ENCODE measurements around the gene FAAP20.

Gene FAAP20

DNA sequence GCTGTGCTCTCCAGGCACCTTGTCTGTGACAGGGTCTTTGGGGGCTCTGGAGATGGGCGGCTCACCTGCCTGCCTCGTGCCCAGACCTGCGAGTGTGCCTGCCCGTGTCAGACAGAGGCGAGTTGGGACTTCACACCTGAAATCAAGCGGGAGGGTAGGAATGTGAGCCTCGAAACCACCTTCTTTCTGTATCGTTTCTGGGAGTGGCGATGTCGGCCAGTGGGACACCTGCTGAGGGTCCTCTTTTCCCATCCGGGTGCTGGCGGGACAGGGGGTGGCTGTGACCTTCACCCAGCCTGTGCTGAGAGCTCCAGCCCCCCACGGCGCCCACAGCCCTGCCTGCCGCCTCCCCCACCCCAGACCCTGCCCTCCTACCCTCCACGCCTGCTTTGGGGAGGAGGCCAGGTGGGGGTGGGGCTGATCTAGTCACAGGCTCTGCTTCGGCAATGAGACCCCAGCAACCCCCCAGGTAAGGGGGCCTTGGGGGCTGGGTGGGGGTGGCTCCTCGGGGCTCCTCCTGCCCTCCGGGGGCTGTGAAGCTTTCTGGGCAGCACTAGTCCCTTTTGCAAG is 15.6 kb upstream of the FAAP20 start:
- Histone ChIP-seq H3K4me3 (ENCODE audit: low read depth, low read length) (no peak overlapping the region), H3K9me3 (ENCODE audit: control insufficient read depth, insufficient read depth, low read depth, low read length) (no peaks in the 10 kb centered on the region), H3K4me1 (ENCODE audit: control insufficient read depth, insufficient read depth, low read length) (peaks cover 9% of the 10 kb centered on the region), H3K27ac (ENCODE audit: extremely low read depth, low read depth, low read length) (no peak overlapping the region), H3K36me3 (ENCODE audit: control insufficient read depth in 2 of 2, insufficient read depth in 1 of 2, low read length in 2 of 2) (no peaks in the 10 kb centered on the region)
- POLR2A ChIA-PET = interaction anchor here (1.5 to 3.2 kb wide), 3 partner anchors 17 to 19 kb away, joined by 4 to 21 read pairs (median 5); partner anchors contain the start of gene SKI
- TF ChIP-seq, protein P1, sequence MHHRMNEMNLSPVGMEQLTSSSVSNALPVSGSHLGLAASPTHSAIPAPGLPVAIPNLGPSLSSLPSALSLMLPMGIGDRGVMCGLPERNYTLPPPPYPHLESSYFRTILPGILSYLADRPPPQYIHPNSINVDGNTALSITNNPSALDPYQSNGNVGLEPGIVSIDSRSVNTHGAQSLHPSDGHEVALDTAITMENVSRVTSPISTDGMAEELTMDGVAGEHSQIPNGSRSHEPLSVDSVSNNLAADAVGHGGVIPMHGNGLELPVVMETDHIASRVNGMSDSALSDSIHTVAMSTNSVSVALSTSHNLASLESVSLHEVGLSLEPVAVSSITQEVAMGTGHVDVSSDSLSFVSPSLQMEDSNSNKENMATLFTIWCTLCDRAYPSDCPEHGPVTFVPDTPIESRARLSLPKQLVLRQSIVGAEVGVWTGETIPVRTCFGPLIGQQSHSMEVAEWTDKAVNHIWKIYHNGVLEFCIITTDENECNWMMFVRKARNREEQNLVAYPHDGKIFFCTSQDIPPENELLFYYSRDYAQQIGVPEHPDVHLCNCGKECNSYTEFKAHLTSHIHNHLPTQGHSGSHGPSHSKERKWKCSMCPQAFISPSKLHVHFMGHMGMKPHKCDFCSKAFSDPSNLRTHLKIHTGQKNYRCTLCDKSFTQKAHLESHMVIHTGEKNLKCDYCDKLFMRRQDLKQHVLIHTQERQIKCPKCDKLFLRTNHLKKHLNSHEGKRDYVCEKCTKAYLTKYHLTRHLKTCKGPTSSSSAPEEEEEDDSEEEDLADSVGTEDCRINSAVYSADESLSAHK (tag by site-specific recombination; IDR thresholded peaks at IDR 0.05) = peak; percentile 81
- TF ChIP-seq ZIC2 (tag by site-specific recombination; IDR thresholded peaks at IDR 0.05) (0 out of 2 replicates have a peak, but pooled peaks have one; percentile 3), ZNF501 (tag by site-specific recombination; IDR thresholded peaks at IDR 0.05) (no peak)
- CTCF ChIA-PET = interaction anchor here (1.4 kb wide), 1 partner anchor 15 kb away, joined by 4 read pairs; the partner anchor contains the start of gene FAAP20

GRCh38 chr1:2209400-2210083 is 15.0 kb upstream of the FAAP20 start:
- POLR2A ChIA-PET = interaction anchor here (0.6 to 1.5 kb wide), 3 partner anchors 18 to 25 kb away, joined by 3 to 5 read pairs (median 4); no protein-coding TSS in a partner anchor
- CTCF ChIA-PET = interaction anchor here (1.1 to 1.4 kb wide), 2 partner anchors 13 to 15 kb away, joined by 3 to 4 read pairs; partner anchors contain the start of gene FAAP20

GRCh38 chr1:2208309-2209239 is 14.0 kb upstream of the FAAP20 start:
- no peak overlapping the region for H3K27ac ChIP-seq (ENCODE audit: extremely low read depth, low read depth, low read length)
- H3K4me1 ChIP-seq (ENCODE audit: control insufficient read depth, insufficient read depth, low read length) = peaks cover 14% of the 10 kb centered on the region
- no peaks in the 10 kb centered on the region for H3K9me3 ChIP-seq (ENCODE audit: control insufficient read depth, insufficient read depth, low read depth, low read length)
- ChIA-PET POLR2A (interaction anchor here (0.6 to 1.5 kb wide), 3 partner anchors 19 to 26 kb away, joined by 3 to 5 read pairs (median 4); no protein-coding TSS in a partner anchor), CTCF (interaction anchor here (1.1 to 1.4 kb wide), 2 partner anchors 12 to 14 kb away, joined by 3 to 4 read pairs; partner anchors contain the start of gene FAAP20)
- H3K36me3 ChIP-seq (ENCODE audit: control insufficient read depth in 2 of 2, insufficient read depth in 1 of 2, low read length in 2 of 2) = no peaks in the 10 kb centered on the region
- no peak overlapping the region for H3K4me3 ChIP-seq (ENCODE audit: low read depth, low read length)
- TF ChIP-seq ZNF211 (tag by site-specific recombination; IDR thresholded peaks at IDR 0.05; ENCODE audit: low read depth) = no peak
- TF ChIP-seq, protein P2, sequence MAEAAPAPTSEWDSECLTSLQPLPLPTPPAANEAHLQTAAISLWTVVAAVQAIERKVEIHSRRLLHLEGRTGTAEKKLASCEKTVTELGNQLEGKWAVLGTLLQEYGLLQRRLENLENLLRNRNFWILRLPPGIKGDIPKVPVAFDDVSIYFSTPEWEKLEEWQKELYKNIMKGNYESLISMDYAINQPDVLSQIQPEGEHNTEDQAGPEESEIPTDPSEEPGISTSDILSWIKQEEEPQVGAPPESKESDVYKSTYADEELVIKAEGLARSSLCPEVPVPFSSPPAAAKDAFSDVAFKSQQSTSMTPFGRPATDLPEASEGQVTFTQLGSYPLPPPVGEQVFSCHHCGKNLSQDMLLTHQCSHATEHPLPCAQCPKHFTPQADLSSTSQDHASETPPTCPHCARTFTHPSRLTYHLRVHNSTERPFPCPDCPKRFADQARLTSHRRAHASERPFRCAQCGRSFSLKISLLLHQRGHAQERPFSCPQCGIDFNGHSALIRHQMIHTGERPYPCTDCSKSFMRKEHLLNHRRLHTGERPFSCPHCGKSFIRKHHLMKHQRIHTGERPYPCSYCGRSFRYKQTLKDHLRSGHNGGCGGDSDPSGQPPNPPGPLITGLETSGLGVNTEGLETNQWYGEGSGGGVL (tag by site-specific recombination; IDR thresholded peaks at IDR 0.05) = peak; percentile 84
- no peak for TF ChIP-seq ZNF324 (tag by site-specific recombination; IDR thresholded peaks at IDR 0.05)
- TF ChIP-seq ZNF768 (tag by site-specific recombination; IDR thresholded peaks at IDR 0.05) = no peak
- no peak for TF ChIP-seq ZSCAN4 (tag by site-specific recombination; IDR thresholded peaks at IDR 0.05)
- peak; percentile 97 for TF ChIP-seq GLIS1 (tag by site-specific recombination; IDR thresholded peaks at IDR 0.05)
- peak; percentile 72 for TF ChIP-seq GLIS2 (tag by site-specific recombination; IDR thresholded peaks at IDR 0.05)
- TF ChIP-seq ZNF266 (tag by site-specific recombination; IDR thresholded peaks at IDR 0.05; ENCODE audit: low read depth) = no peak
- TF ChIP-seq PRDM10 (tag by site-specific recombination; IDR thresholded peaks at IDR 0.05) = 0 out of 2 replicates have a peak, but pooled peaks have one; percentile 31
- 0 out of 2 replicates have a peak, but pooled peaks have one; percentile 2 for TF ChIP-seq ZNF146 (tag by site-specific recombination; IDR thresholded peaks at IDR 0.05)

More at GRCh38 chr1:2209400-2210083, 15.0 kb upstream of the FAAP20 start:
- Histone ChIP-seq H3K4me3 (ENCODE audit: low read depth, low read length) (no peak overlapping the region), H3K4me1 (ENCODE audit: control insufficient read depth, insufficient read depth, low read length) (peaks cover 9% of the 10 kb centered on the region), H3K27ac (ENCODE audit: extremely low read depth, low read depth, low read length) (no peak overlapping the region), H3K36me3 (ENCODE audit: control insufficient read depth in 2 of 2, insufficient read depth in 1 of 2, low read length in 2 of 2) (no peaks in the 10 kb centered on the region), H3K9me3 (ENCODE audit: control insufficient read depth, insufficient read depth, low read depth, low read length) (no peaks in the 10 kb centered on the region)
- TF ChIP-seq, protein P3, sequence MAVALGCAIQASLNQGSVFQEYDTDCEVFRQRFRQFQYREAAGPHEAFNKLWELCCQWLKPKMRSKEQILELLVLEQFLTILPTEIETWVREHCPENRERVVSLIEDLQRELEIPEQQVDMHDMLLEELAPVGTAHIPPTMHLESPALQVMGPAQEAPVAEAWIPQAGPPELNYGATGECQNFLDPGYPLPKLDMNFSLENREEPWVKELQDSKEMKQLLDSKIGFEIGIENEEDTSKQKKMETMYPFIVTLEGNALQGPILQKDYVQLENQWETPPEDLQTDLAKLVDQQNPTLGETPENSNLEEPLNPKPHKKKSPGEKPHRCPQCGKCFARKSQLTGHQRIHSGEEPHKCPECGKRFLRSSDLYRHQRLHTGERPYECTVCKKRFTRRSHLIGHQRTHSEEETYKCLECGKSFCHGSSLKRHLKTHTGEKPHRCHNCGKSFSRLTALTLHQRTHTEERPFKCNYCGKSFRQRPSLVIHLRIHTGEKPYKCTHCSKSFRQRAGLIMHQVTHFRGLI (tag by site-specific recombination; IDR thresholded peaks at IDR 0.05) = no peak
- peak; percentile 56 for TF ChIP-seq ZIC2 (tag by site-specific recombination; IDR thresholded peaks at IDR 0.05)
- TF ChIP-seq ZBTB7A (tag by site-specific recombination; IDR thresholded peaks at IDR 0.05; ENCODE audit: low read depth) = no peak
